GM15510 (cell line): ENCODE data around the gene SFXN1.

ENCODE experiments used
- POLR2A ChIP-seq: IDR thresholded peaks from 3 replicates; pipeline ENCODE4 v1.6.1; 2011; ENCODE audit warnings: borderline replicate concordance; ENCODE audit not compliant: insufficient read length; ENCODE audit errors: extremely low read depth

SFXN1 gene

GRCh38 chr5:175513726-175514125 is 35.4 kb downstream of the SFXN1 start:
- TF ChIP-seq POLR2A: no peak

GRCh38 chr5:175516933-175517823 is 38.8 kb downstream of the SFXN1 start:
- no peak for TF ChIP-seq POLR2A

GRCh38 chr5:175517824-175518450 is 39.6 kb downstream of the SFXN1 start:
- TF ChIP-seq POLR2A: no peak

- TF ChIP-seq POLR2A: no peak
Observed at GRCh38 chr5:175519006-175519405, 40.6 kb downstream of the SFXN1 start.

GRCh38 chr5:175520321-175520720 is 42.0 kb downstream of the SFXN1 start:
- no peak for TF ChIP-seq POLR2A

- TF ChIP-seq POLR2A: no peak
Observed at GRCh38 chr5:175520873-175521272, 42.5 kb downstream of the SFXN1 start.

GRCh38 chr5:175521313-175521833 is 43.0 kb downstream of the SFXN1 start:
- TF ChIP-seq POLR2A: no peak

GRCh38 chr5:175523292-175523691 is 44.9 kb downstream of the SFXN1 start:
- TF ChIP-seq POLR2A: no peak

GRCh38 chr5:175524211-175524610 is 45.9 kb downstream of the SFXN1 start:
- TF ChIP-seq POLR2A: no peak

- no peak for TF ChIP-seq POLR2A
Observed at GRCh38 chr5:175526691-175527090, 48.3 kb downstream of the SFXN1 start.

- TF ChIP-seq POLR2A: no peak
Observed at GRCh38 chr5:175531361-175531760, 53.0 kb downstream of the SFXN1 start.

GRCh38 chr5:175534070-175534932 is 55.9 kb downstream of the SFXN1 start:
- no peak for TF ChIP-seq POLR2A

- no peak for TF ChIP-seq POLR2A
Observed at GRCh38 chr5:175535796-175536195, 57.4 kb downstream of the SFXN1 start.

GRCh38 chr5:175538576-175538975 is 60.2 kb downstream of the SFXN1 start:
- no peak for TF ChIP-seq POLR2A

- TF ChIP-seq POLR2A: no peak
Observed at GRCh38 chr5:175539936-175540335, 61.6 kb downstream of the SFXN1 start.
